OCI-LY7 (cell line): ENCODE results near the gene KNSTRN.

ENCODE experiments used
- EZH2phosphoT487 ChIP-seq: fragments of 200-600 bp; sonication (generic); IDR thresholded peaks from 2 replicates; pipeline ENCODE4 v1.6.1; 2018; ENCODE audit warnings: low read depth, borderline replicate concordance, mild to moderate bottlenecking, mixed run types, antibody characterized with exemption, low read length, moderate library complexity, mixed read lengths
- TF ChIP-seq, protein P1 (sequence below): fragments of 200-600 bp; sonication (generic); conservative IDR thresholded peaks from 2 replicates; pipeline ENCODE4 v1.5.1; 2014; ENCODE audit warnings: mild to moderate bottlenecking, antibody characterized with exemption, low read length, moderate library complexity, mixed read lengths

DNA sequence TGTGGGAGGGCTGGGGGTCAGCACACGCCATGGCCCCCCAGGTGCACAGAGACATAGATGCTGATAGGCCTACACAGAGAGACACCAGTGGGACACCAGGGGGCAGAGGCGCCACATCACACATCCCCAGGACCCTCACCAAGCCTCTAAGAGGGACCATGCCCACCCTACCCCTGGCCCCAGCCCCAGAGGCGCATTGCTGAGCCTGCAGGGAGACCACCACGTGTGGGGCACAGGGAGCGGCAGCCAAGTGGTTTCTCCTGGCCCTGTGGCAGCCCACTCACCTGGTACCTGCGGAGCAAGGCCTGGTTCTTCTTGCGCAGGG lies 42.9 kb upstream of the KNSTRN start:
- TF ChIP-seq, protein P1, sequence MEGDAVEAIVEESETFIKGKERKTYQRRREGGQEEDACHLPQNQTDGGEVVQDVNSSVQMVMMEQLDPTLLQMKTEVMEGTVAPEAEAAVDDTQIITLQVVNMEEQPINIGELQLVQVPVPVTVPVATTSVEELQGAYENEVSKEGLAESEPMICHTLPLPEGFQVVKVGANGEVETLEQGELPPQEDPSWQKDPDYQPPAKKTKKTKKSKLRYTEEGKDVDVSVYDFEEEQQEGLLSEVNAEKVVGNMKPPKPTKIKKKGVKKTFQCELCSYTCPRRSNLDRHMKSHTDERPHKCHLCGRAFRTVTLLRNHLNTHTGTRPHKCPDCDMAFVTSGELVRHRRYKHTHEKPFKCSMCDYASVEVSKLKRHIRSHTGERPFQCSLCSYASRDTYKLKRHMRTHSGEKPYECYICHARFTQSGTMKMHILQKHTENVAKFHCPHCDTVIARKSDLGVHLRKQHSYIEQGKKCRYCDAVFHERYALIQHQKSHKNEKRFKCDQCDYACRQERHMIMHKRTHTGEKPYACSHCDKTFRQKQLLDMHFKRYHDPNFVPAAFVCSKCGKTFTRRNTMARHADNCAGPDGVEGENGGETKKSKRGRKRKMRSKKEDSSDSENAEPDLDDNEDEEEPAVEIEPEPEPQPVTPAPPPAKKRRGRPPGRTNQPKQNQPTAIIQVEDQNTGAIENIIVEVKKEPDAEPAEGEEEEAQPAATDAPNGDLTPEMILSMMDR, result no peak
- TF ChIP-seq EZH2phosphoT487, result no peak
